ENCODE results near the gene ZC3H7A. TPM values are rescaled to one million over a fixed set of nuclear protein-coding genes. Genes with fewer than 3 reads are reported as not detected.

The ZC3H7A gene
- total and polyA plus RNA-seq, 2 of the 13 experiments (the other 11 are each of a cell fraction or from before 2014, with no cell fraction given): 29.2 to 36.8 TPM

DNA sequence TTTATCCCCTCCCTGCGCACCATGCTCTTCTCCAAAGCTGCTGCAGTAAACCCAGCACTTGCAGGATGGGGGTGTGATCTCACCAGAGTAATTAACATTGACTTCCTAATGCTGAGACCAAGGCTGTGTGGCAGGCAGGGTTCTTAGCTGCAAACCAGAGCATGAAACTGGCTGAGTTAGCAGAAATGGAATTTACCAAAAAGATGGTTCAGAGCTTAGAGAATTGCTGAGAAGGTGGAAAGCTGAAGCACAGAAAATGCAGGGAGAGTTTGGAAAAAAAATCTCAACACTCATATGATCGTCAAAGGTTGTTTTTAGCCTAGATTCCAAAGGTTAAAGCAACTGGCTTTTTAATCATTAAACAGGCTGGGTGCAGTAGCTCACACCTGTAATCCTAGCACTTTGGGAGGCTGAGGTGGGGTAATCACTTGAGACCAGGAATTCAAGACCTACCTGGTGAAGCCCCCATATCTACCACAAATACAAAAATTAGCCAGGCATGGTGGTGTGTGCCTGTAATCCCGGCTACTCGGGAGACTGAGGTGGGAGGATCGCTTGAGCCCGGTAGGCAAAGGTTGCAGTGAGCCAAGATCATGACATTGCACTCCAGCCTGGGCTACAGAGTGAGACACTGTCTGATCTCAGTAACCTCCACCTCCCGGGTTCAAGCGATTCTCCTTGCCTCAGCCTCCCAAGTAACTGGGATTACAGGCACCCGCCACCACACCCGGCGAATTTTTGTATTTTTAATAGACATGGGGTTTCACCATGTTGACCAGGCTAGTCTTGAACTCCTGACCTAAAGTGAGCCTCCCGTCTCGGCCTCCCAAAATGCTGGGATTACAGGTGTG, 48.4 kb downstream of the ZC3H7A start (continued):
- TF ChIP-seq, protein P1, sequence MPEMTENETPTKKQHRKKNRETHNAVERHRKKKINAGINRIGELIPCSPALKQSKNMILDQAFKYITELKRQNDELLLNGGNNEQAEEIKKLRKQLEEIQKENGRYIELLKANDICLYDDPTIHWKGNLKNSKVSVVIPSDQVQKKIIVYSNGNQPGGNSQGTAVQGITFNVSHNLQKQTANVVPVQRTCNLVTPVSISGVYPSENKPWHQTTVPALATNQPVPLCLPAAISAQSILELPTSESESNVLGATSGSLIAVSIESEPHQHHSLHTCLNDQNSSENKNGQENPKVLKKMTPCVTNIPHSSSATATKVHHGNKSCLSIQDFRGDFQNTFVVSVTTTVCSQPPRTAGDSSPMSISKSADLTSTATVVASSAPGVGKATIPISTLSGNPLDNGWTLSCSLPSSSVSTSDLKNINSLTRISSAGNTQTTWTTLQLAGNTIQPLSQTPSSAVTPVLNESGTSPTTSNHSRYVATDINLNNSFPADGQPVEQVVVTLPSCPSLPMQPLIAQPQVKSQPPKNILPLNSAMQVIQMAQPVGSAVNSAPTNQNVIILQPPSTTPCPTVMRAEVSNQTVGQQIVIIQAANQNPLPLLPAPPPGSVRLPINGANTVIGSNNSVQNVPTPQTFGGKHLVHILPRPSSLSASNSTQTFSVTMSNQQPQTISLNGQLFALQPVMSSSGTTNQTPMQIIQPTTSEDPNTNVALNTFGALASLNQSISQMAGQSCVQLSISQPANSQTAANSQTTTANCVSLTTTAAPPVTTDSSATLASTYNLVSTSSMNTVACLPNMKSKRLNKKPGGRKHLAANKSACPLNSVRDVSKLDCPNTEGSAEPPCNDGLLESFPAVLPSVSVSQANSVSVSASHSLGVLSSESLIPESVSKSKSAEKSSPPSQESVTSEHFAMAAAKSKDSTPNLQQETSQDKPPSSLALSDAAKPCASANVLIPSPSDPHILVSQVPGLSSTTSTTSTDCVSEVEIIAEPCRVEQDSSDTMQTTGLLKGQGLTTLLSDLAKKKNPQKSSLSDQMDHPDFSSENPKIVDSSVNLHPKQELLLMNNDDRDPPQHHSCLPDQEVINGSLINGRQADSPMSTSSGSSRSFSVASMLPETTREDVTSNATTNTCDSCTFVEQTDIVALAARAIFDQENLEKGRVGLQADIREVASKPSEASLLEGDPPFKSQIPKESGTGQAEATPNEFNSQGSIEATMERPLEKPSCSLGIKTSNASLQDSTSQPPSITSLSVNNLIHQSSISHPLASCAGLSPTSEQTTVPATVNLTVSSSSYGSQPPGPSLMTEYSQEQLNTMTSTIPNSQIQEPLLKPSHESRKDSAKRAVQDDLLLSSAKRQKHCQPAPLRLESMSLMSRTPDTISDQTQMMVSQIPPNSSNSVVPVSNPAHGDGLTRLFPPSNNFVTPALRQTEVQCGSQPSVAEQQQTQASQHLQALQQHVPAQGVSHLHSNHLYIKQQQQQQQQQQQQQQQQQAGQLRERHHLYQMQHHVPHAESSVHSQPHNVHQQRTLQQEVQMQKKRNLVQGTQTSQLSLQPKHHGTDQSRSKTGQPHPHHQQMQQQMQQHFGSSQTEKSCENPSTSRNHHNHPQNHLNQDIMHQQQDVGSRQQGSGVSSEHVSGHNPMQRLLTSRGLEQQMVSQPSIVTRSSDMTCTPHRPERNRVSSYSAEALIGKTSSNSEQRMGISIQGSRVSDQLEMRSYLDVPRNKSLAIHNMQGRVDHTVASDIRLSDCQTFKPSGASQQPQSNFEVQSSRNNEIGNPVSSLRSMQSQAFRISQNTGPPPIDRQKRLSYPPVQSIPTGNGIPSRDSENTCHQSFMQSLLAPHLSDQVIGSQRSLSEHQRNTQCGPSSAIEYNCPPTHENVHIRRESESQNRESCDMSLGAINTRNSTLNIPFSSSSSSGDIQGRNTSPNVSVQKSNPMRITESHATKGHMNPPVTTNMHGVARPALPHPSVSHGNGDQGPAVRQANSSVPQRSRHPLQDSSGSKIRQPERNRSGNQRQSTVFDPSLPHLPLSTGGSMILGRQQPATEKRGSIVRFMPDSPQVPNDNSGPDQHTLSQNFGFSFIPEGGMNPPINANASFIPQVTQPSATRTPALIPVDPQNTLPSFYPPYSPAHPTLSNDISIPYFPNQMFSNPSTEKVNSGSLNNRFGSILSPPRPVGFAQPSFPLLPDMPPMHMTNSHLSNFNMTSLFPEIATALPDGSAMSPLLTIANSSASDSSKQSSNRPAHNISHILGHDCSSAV (CRISPR knock-in tag; IDR thresholded peaks at IDR 0.05; ENCODE audit: borderline replicate concordance): no peak
- TF ChIP-seq KDM4B (CRISPR knock-in tag; IDR thresholded peaks at IDR 0.05) (no peak), ZNF33B (CRISPR knock-in tag; IDR thresholded peaks at IDR 0.05) (peak; percentile 13; the same call in 1 of the 2 replicates), SIX1 (CRISPR knock-in tag; IDR thresholded peaks at IDR 0.05; ENCODE audit: borderline replicate concordance) (peak; percentile 75; the same call in 1 of the 2 replicates), HNRNPUL1 (IDR thresholded peaks at IDR 0.05; ENCODE audit: low read depth, low read length) (0 out of 2 replicates have a peak, but pooled peaks have one; percentile 57), SUZ12 (IDR thresholded peaks at IDR 0.05; ENCODE audit: low read depth, low read length) (no peak), ZNF841 (CRISPR knock-in tag; IDR thresholded peaks at IDR 0.05; ENCODE audit: borderline replicate concordance) (no peak), NFYC (CRISPR knock-in tag; IDR thresholded peaks at IDR 0.05) (no peak), HOXA7 (CRISPR knock-in tag; IDR thresholded peaks at IDR 0.05) (no peak), ZKSCAN5 (CRISPR knock-in tag; IDR thresholded peaks at IDR 0.05) (no peak), ZNF136 (CRISPR knock-in tag; IDR thresholded peaks at IDR 0.05; ENCODE audit: low read depth) (no peak), ZNF263 (CRISPR knock-in tag; IDR thresholded peaks at IDR 0.05) (no peak), AGO1 (IDR thresholded peaks at IDR 0.05; ENCODE audit: low read depth, low read length, poor library complexity, severe bottlenecking) (no peak), HCFC1 (IDR thresholded peaks at IDR 0.05; ENCODE audit: low read depth, low read length) (no peak), FOSL2 (CRISPR knock-in tag; IDR thresholded peaks at IDR 0.05) (no peak; the same call in 1 of the 2 replicates), ZNF790 (CRISPR knock-in tag; IDR thresholded peaks at IDR 0.05; ENCODE audit: borderline replicate concordance) (no peak)
- TF ChIP-seq, protein P2, sequence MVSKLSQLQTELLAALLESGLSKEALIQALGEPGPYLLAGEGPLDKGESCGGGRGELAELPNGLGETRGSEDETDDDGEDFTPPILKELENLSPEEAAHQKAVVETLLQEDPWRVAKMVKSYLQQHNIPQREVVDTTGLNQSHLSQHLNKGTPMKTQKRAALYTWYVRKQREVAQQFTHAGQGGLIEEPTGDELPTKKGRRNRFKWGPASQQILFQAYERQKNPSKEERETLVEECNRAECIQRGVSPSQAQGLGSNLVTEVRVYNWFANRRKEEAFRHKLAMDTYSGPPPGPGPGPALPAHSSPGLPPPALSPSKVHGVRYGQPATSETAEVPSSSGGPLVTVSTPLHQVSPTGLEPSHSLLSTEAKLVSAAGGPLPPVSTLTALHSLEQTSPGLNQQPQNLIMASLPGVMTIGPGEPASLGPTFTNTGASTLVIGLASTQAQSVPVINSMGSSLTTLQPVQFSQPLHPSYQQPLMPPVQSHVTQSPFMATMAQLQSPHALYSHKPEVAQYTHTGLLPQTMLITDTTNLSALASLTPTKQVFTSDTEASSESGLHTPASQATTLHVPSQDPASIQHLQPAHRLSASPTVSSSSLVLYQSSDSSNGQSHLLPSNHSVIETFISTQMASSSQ (IDR thresholded peaks at IDR 0.05; ENCODE audit: low read depth): peak; percentile 98
- TF ChIP-seq, protein P2 (CRISPR knock-in tag; IDR thresholded peaks at IDR 0.05; ENCODE audit: borderline replicate concordance): peak; percentile 99

All from HepG2 (cell line).